Adrenal gland (tissue), 12 donors: ENCODE measurements around the gene FGF14. TPM values are rescaled to one million over a fixed set of nuclear protein-coding genes. Genes with fewer than 3 reads are reported as not detected.

Experiments used
- DNase-seq, 7 donors: peaks; one replicate each; pipeline ENCODE4 v3.0.0-alpha.2; 2019 to 2020
- H3K27ac ChIP-seq, 5 donors: fragments of 200-600 bp; sonication (generic) in 4 of 5; 1 replicate in 3 of 5; 2 replicates in 2 of 5; pipeline versions ENCODE4 v1.5.1 to v1.8.0; 2016 to 2020; ENCODE audit warnings: mild to moderate bottlenecking in 1 of 5
- H3K27me3 ChIP-seq: fragments of 200-600 bp; 2 replicates; pipeline ENCODE4 v1.8.0; 2021
- H3K36me3 ChIP-seq, 2 donors: fragments of 200-600 bp; replicated peaks in 1 of 2; 1 replicate in 1 of 2; 2 replicates in 1 of 2; pipeline versions ENCODE4 v1.5.1 to v1.8.0; 2018 to 2022
- H3K4me1 ChIP-seq, 2 donors: fragments of 200-600 bp; replicated peaks in 1 of 2; 1 replicate in 1 of 2; 2 replicates in 1 of 2; pipeline versions ENCODE4 v1.5.1 to v1.8.0; 2018 to 2021
- H3K4me3 ChIP-seq, 4 donors: fragments of 200-600 bp; sonication (generic) in 3 of 4; one replicate each; pipeline ENCODE4 v1.5.1; 2016 to 2018
- H3K9me3 ChIP-seq, 3 donors: fragments of 200-600 bp; sonication (generic) in 1 of 3; replicated peaks in 1 of 3; 1 replicate in 2 of 3; 2 replicates in 1 of 3; pipeline versions ENCODE4 v1.5.1 to v1.8.0; 2016 to 2021
- CTCF ChIP-seq, 6 experiments: fragments of 450-650 bp in 4 of 6; fragments of 200-600 bp in 2 of 6; sonication (generic) in 1 of 6; IDR thresholded peaks; 1 replicate in 5 of 6; 2 replicates in 1 of 6; pipeline versions ENCODE4 v1.5.1 to v1.8.0; 2016 to 2021; ENCODE audit warnings: antibody characterized with exemption in 6 of 6, mild to moderate bottlenecking in 2 of 6, moderate library complexity in 1 of 6
- POLR2A ChIP-seq, 2 donors: fragments of 450-650 bp; IDR thresholded peaks; one replicate each; pipeline ENCODE4 v1.6.1; 2017; ENCODE audit warnings: antibody characterized with exemption in 2 of 2, mild to moderate bottlenecking in 2 of 2, moderate library complexity in 1 of 2
- WGBS, 4 donors: extraction: QIAGEN DNeasy Blood & Tissue Kit in 2 of 4; methylation state at CpG; one replicate each; pipeline versions ENCODE4 v1.1.5 to v1.1.7; 2013 to 2017; 5-methylcytosine and 5-hydroxymethylcytosine counted together
- intact Hi-C, 2 donors: fragments of 100-400 bp; cut with DNase I; formaldehyde crosslinking; loops; one replicate each; pipeline versions ENCODE4 v1.14.1 to v1.15.0; 2022 to 2023
- polyA plus RNA-seq, 3 donors: library from polyadenylated mRNA; stranded (reverse); fragments of 200-250 nt in 2 of 3; fragments of 350-450 nt in 1 of 3; fragmentation: Illumina TruSeq in 1 of 3; extraction: RNeasy Lipid Tissue Mini Kit (QIAGEN cat#74804) in 1 of 3; gene quantifications; one replicate each; pipeline ENCODE4 v1.2.3, GENCODE V29; 2013 to 2014
- total RNA-seq, 9 donors: library from RNA; depleted of rRNA in 4 of 9; stranded (reverse); fragments of >200 nt in 4 of 9; fragments of 120-200 nt in 1 of 9; fragmentation: NEBNext Ultra II Directional in 1 of 9; extraction: Animal tissue kit (Norgen Biotek cat#: 25700) in 1 of 9; gene quantifications; one replicate each; pipeline versions ENCODE4 v1.1.0 to v1.2.4, GENCODE V29; 2013 to 2023
- donor health status: healthy with polysubstance abuse.
- donor health status: Bipolar disorder and iron deficiency.
- donor health status: DM: yes; HTN: yes; CAD: no.
- donor health status: DM: no; HTN: no; CAD: no.
- donor health status: DM: no; HTN: no; CAD: no.
- donor health status: DM: yes; HTN: yes; CAD: no.

Gene FGF14
- total and polyA plus RNA-seq, 12 donors = 0.32 to 9.3 (median 2.8) TPM; not detected in 2

GRCh38 chr13:102185375-102185984 is 216.4 kb downstream of the FGF14 start:
- H3K4me1 ChIP-seq = no peaks in the 10 kb centered on the region
- intact Hi-C loops = no loop called here
- TF ChIP-seq CTCF (IDR thresholded peaks at IDR 0.05) (no peak), POLR2A (IDR thresholded peaks at IDR 0.05) (no peak)
- H3K4me3 ChIP-seq = no peak overlapping the region
- H3K9me3 ChIP-seq = no peaks in the 10 kb centered on the region
- WGBS, 4 donors = 38 to 49% (median 42%) methylated on average over 5 of the region's 5 CpGs
- no peak overlapping the region for H3K27ac ChIP-seq
- H3K27me3 ChIP-seq = no peaks in the 10 kb centered on the region
- no peaks in the 10 kb centered on the region for H3K36me3 ChIP-seq
- DNase-seq = no peak

GRCh38 chr13:102183509-102184182 is 218.2 kb downstream of the FGF14 start:
- 63 to 73% (median 68%) methylated on average over 4 of the region's 4 CpGs for WGBS, 4 donors
- DNase-seq = no peak
- no peak for TF ChIP-seq CTCF (IDR thresholded peaks at IDR 0.05)
- TF ChIP-seq POLR2A (IDR thresholded peaks at IDR 0.05) = no peak
- Histone ChIP-seq H3K27me3 (no peaks in the 10 kb centered on the region), H3K4me3 (no peak overlapping the region), H3K27ac (no peak overlapping the region), H3K36me3 (no peaks in the 10 kb centered on the region), H3K4me1 (no peaks in the 10 kb centered on the region), H3K9me3 (no peaks in the 10 kb centered on the region)
- intact Hi-C loops = loop anchor here in 1 of 2 donors (2.0 kb wide), 1 partner anchor 21 kb away; no protein-coding TSS in a partner anchor

- WGBS, 4 donors = 87 to 88% (median 87%) methylated on average over 5 of the region's 5 CpGs
- H3K27ac ChIP-seq = no peak overlapping the region
- DNase-seq = no peak
- H3K4me1 ChIP-seq = no peaks in the 10 kb centered on the region
- no peaks in the 10 kb centered on the region for H3K27me3 ChIP-seq
- no peak overlapping the region for H3K4me3 ChIP-seq
- no peaks in the 10 kb centered on the region for H3K9me3 ChIP-seq
- TF ChIP-seq CTCF (IDR thresholded peaks at IDR 0.05) (no peak), POLR2A (IDR thresholded peaks at IDR 0.05) (no peak)
- H3K36me3 ChIP-seq = no peaks in the 10 kb centered on the region
- intact Hi-C loops = loop anchor here in 1 of 2 donors (2.0 kb wide), 1 partner anchor 19 kb away; no protein-coding TSS in a partner anchor
These were observed 219.7 kb downstream of the FGF14 start for GRCh38 chr13:102182170-102182569.

GRCh38 chr13:102177431-102177830 is 224.4 kb downstream of the FGF14 start:
- intact Hi-C loops = no loop called here
- H3K27ac ChIP-seq = no peak overlapping the region
- H3K4me1 ChIP-seq = no peaks in the 10 kb centered on the region
- H3K27me3 ChIP-seq = no peaks in the 10 kb centered on the region
- no peaks in the 10 kb centered on the region for H3K9me3 ChIP-seq
- H3K4me3 ChIP-seq = no peak overlapping the region
- H3K36me3 ChIP-seq = no peaks in the 10 kb centered on the region
- no peak for TF ChIP-seq POLR2A (IDR thresholded peaks at IDR 0.05)
- TF ChIP-seq CTCF (IDR thresholded peaks at IDR 0.05) = no peak
- DNase-seq = no peak
